Neural crest cell (in vitro differentiated cells): ENCODE data around the gene HDLBP. TPM values are rescaled to one million over a fixed set of nuclear protein-coding genes. Genes with fewer than 3 reads are reported as not detected.

Source experiments
- DNase-seq: peaks from one replicate; pipeline ENCODE4 v3.0.0; 2021; ENCODE audit warnings: low read depth, mixed read lengths, low spot score
- H3K27ac Mint-ChIP-seq: one replicate; pipeline ENCODE4 v1.8.0; 2021; ENCODE audit warnings: mild to moderate bottlenecking, mixed read lengths; ENCODE audit not compliant: unreplicated experiment
- H3K27me3 Mint-ChIP-seq: 2 replicates; pipeline ENCODE4 v1.8.0; 2021; ENCODE audit warnings: low read depth, mild to moderate bottlenecking, mixed read lengths
- H3K36me3 Mint-ChIP-seq: 2 replicates; pipeline ENCODE4 v1.8.0; 2021; ENCODE audit warnings: low read depth, mild to moderate bottlenecking, mixed read lengths
- H3K4me1 Mint-ChIP-seq: 2 replicates; pipeline ENCODE4 v1.8.0; 2021; ENCODE audit warnings: mixed read lengths
- H3K4me3 Mint-ChIP-seq: one replicate; pipeline ENCODE4 v1.8.0; 2021; ENCODE audit warnings: mild to moderate bottlenecking, mixed read lengths
- H3K9me3 Mint-ChIP-seq: 2 replicates; pipeline ENCODE4 v1.8.0; 2021; ENCODE audit warnings: mixed read lengths
- CTCF ChIP-seq: fragments of 200-600 bp; sonication (generic); conservative IDR thresholded peaks from 2 replicates; pipeline ENCODE4 v1.5.0; 2021; ENCODE audit warnings: antibody characterized with exemption, mild to moderate bottlenecking
- total RNA-seq: library from RNA; stranded (reverse); gene quantifications from 2 replicates; pipeline ENCODE4 v1.2.1, GENCODE V29; 2021

HDLBP gene
- total RNA-seq, 1 donor from 2014 or later, result 333 TPM

- Mint-ChIP-seq H3K36me3 (no peaks in the 10 kb centered on the region), H3K27ac (no peak overlapping the region), H3K4me3 (peak overlapping the region; percentile 94), H3K9me3 (no peaks in the 10 kb centered on the region), H3K27me3 (peaks cover 12% of the 10 kb centered on the region), H3K4me1 (peaks cover 38% of the 10 kb centered on the region)
- no peak for DNase-seq
- no peak for TF ChIP-seq CTCF
These were observed 95.6 kb downstream of the HDLBP start for GRCh38 chr2:241219856-241220356.

DNA sequence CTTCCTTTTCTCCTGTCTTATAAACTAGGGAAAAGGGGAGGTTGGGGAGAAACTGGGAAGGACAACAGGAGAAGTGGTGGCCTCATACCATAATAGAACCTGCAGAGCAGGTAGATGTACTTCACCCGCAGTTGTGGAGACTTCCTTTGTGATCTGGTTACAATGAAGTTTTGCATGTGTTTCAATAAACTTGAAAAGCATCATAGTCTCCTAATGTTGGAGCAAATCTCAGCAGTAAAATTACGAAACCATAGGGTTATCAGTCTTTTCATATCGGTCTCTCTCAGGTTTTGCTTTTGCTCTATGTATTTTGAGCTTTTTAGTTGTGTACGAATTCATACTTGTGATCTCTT, 96.5 kb downstream of the HDLBP start:
- no peak for DNase-seq
- no peaks in the 10 kb centered on the region for H3K9me3 Mint-ChIP-seq
- no peaks in the 10 kb centered on the region for H3K36me3 Mint-ChIP-seq
- peaks cover 29% of the 10 kb centered on the region for H3K4me1 Mint-ChIP-seq
- H3K27me3 Mint-ChIP-seq, result peaks cover 9% of the 10 kb centered on the region
- no peak for TF ChIP-seq CTCF
- no peak overlapping the region for H3K27ac Mint-ChIP-seq
- peak overlapping the region; percentile 94 for H3K4me3 Mint-ChIP-seq

GRCh38 chr2:241218131-241219029, 97.1 kb downstream of the HDLBP start:
- Mint-ChIP-seq H3K27ac (peak overlapping the region; percentile 75), H3K4me3 (peak overlapping the region; percentile 94), H3K36me3 (no peaks in the 10 kb centered on the region), H3K4me1 (peaks cover 23% of the 10 kb centered on the region), H3K9me3 (no peaks in the 10 kb centered on the region), H3K27me3 (peaks cover 9% of the 10 kb centered on the region)
- peak; percentile 50 for DNase-seq
- peak; percentile 34 for TF ChIP-seq CTCF

DNA sequence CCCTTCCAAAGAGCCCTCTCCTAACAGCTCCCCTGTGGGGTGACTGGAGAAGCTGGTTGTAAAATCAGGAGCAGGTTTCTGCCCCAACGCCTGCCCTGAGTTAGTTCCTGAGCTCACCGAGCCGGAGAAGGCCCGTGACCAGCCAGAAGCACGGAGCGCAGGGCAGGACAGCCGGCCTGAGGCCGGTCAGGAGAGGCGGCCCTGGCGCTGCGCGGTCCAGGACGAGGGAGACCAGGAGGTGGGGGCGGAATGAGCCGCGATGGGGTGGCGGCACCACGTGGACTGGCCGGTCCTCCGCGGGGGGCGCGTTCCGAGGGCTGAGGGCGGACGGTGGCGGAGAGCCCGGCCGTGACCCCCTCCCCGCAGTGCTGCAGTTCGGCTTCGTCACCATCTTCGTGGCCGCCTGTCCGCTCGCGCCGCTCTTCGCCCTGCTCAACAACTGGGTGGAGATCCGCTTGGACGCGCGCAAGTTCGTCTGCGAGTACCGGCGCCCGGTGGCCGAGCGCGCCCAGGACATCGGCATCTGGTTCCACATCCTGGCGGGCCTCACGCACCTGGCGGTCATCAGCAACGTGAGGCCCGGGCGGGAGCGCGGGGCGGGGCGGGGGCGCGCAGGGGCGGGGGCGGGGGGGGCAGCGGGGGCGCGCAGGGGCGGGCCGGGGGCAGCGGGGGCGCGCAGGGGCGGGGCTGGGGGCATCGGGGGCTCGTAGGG, 98.0 kb downstream of the HDLBP start:
- Mint-ChIP-seq H3K27ac (peak overlapping the region; percentile 50), H3K9me3 (no peaks in the 10 kb centered on the region), H3K27me3 (peaks cover 11% of the 10 kb centered on the region), H3K4me3 (peak overlapping the region; percentile 89), H3K36me3 (no peaks in the 10 kb centered on the region), H3K4me1 (peaks cover 19% of the 10 kb centered on the region)
- DNase-seq, result peak; percentile 60
- TF ChIP-seq CTCF, result no peak

- H3K4me3 Mint-ChIP-seq, result peak overlapping the region; percentile 89
- H3K4me1 Mint-ChIP-seq, result peaks cover 16% of the 10 kb centered on the region
- TF ChIP-seq CTCF, result no peak
- H3K36me3 Mint-ChIP-seq, result no peaks in the 10 kb centered on the region
- no peak for DNase-seq
- peaks cover 11% of the 10 kb centered on the region for H3K27me3 Mint-ChIP-seq
- no peak overlapping the region for H3K27ac Mint-ChIP-seq
- H3K9me3 Mint-ChIP-seq, result no peaks in the 10 kb centered on the region
These were observed 99.2 kb downstream of the HDLBP start for GRCh38 chr2:241216211-241216761.
